SK-N-SH (cell line): ENCODE data around the gene NAA40. TPM values are rescaled to one million over a fixed set of nuclear protein-coding genes. Genes with fewer than 3 reads are reported as not detected.

Experiments used
- CTCF ChIA-PET: fragments of 300-600, 350-600 bp; formaldehyde crosslinking; extraction: SDS; loops from one replicate; lab custom pipeline; 2021; lab: Yijun Ruan, JAX
- POLR2A ChIA-PET: fragments of 350-600 bp; sonication (Branson Sonifier 250); formaldehyde crosslinking; extraction: SDS; loops from one replicate; lab custom pipeline; 2020; ENCODE audit warnings: antibody characterized with exemption, inconsistent platforms; lab: Yijun Ruan, JAX
- DNase-seq: peaks from one replicate; pipeline ENCODE4 v3.0.0; 2012
- H2AFZ ChIP-seq: fragments of 200-600 bp; sonication (generic); 2 replicates; pipeline ENCODE4 v1.8.1; 2016; ENCODE audit warnings: antibody characterized with exemption, mild to moderate bottlenecking, low read depth
- H3F3A ChIP-seq: fragments of 200-600 bp; sonication (generic); replicated peaks from 2 replicates; pipeline ENCODE3; 2016; ENCODE audit warnings: antibody characterized with exemption, mild to moderate bottlenecking; ENCODE audit not compliant: insufficient read depth
- H3K27ac ChIP-seq, 2 experiments: fragments of 200-500 bp in 1 of 2; fragments of 200-600 bp in 1 of 2; sonication (Bioruptor generic) in 1 of 2; sonication (generic), shearing (Covaris generic) in 1 of 2; 2 replicates each; pipeline versions ENCODE4 v1.5.1 to v1.6.1; 2014 to 2016; ENCODE audit warnings: low read depth in 2 of 2, inconsistent platforms in 1 of 2, low read length in 1 of 2, mild to moderate bottlenecking in 1 of 2, mixed read lengths in 1 of 2
- H3K27me3 ChIP-seq: fragments of 200-600 bp; sonication (generic), shearing (Covaris generic); 2 replicates; pipeline ENCODE4 v1.6.1; 2016; ENCODE audit warnings: mixed run types; ENCODE audit not compliant: insufficient read depth
- H3K36me3 ChIP-seq, 2 experiments: fragments of 200-500 bp in 1 of 2; fragments of 200-600 bp in 1 of 2; sonication (Bioruptor generic) in 1 of 2; sonication (generic) in 1 of 2; replicated peaks in 1 of 2; 2 replicates each; pipeline versions ENCODE3 to v1.5.1; 2014 to 2016; ENCODE audit warnings: low read length in 1 of 2, mild to moderate bottlenecking in 1 of 2; ENCODE audit not compliant: insufficient read depth in 2 of 2, control insufficient read depth in 1 of 2
- H3K4me1 ChIP-seq, 2 experiments: fragments of 200-500 bp in 1 of 2; fragments of 200-600 bp in 1 of 2; sonication (Bioruptor generic) in 1 of 2; sonication (generic), shearing (Covaris generic) in 1 of 2; 2 replicates each; pipeline versions ENCODE4 v1.5.1 to v1.6.1; 2014 to 2016; ENCODE audit warnings: low read depth in 1 of 2, low read length in 1 of 2, mixed run types in 1 of 2; ENCODE audit not compliant: insufficient read depth in 2 of 2, control insufficient read depth in 1 of 2
- H3K4me2 ChIP-seq: fragments of 200-600 bp; sonication (generic), shearing (Covaris generic); 2 replicates; pipeline ENCODE4 v1.6.1; 2017; ENCODE audit warnings: mixed run types
- H3K4me3 ChIP-seq, 2 experiments: fragments of 200-500 bp in 1 of 2; fragments of 200-600 bp in 1 of 2; sonication (Bioruptor generic) in 1 of 2; sonication (generic), shearing (Covaris generic) in 1 of 2; 2 replicates each; pipeline versions ENCODE4 v1.5.1 to v1.8.1; 2014 to 2016; ENCODE audit warnings: low read depth in 2 of 2, inconsistent platforms in 1 of 2, low read length in 1 of 2, mild to moderate bottlenecking in 1 of 2, mixed read lengths in 1 of 2, moderate library complexity in 1 of 2
- H3K79me2 ChIP-seq: fragments of 200-600 bp; sonication (generic); 2 replicates; pipeline ENCODE4 v1.8.1; 2017; ENCODE audit warnings: mild to moderate bottlenecking; ENCODE audit not compliant: insufficient read depth
- H3K9ac ChIP-seq: fragments of 200-600 bp; sonication (generic); 2 replicates; pipeline ENCODE4 v1.6.1; 2017; ENCODE audit warnings: mixed run types
- H3K9me2 ChIP-seq: fragments of 200-600 bp; sonication (generic); 2 replicates; pipeline ENCODE4 v1.6.1; 2017; ENCODE audit warnings: mixed run types
- H3K9me3 ChIP-seq: fragments of 200-600 bp; sonication (generic); 2 replicates; pipeline ENCODE4 v1.6.1; 2017; ENCODE audit warnings: mixed run types, mild to moderate bottlenecking, moderate library complexity
- H4K20me1 ChIP-seq: fragments of 200-600 bp; sonication (generic); 2 replicates; pipeline ENCODE4 v1.6.1; 2017; ENCODE audit warnings: mild to moderate bottlenecking, mixed run types; ENCODE audit not compliant: insufficient read depth
- CHD2 ChIP-seq: fragments of 150-350 bp; IDR thresholded peaks from 2 replicates; pipeline ENCODE4 v1.6.1; 2018; ENCODE audit warnings: low read length; ENCODE audit not compliant: partially characterized antibody
- EP300 ChIP-seq, 2 experiments: IDR thresholded peaks; 2 replicates each; pipeline versions ENCODE4 v1.4.0 to v1.6.1; 2012; ENCODE audit warnings: borderline replicate concordance in 1 of 2, low read depth in 1 of 2, low read length in 1 of 2
- EZH2phosphoT487 ChIP-seq: fragments of 200-600 bp; sonication (generic); IDR thresholded peaks from 2 replicates; pipeline ENCODE4 v1.6.1; 2017; ENCODE audit warnings: low read depth, mixed run types, mild to moderate bottlenecking, antibody characterized with exemption, moderate library complexity, borderline replicate concordance
- GABPA ChIP-seq: IDR thresholded peaks from 2 replicates; pipeline ENCODE4 v1.4.0; 2012; ENCODE audit warnings: low read depth, mild to moderate bottlenecking
- MEF2A ChIP-seq: IDR thresholded peaks from 2 replicates; pipeline ENCODE4 v1.4.0; 2012; ENCODE audit warnings: low read depth, borderline replicate concordance
- MXI1 ChIP-seq: IDR thresholded peaks from 2 replicates; pipeline ENCODE4 v1.6.1; 2012; ENCODE audit warnings: mild to moderate bottlenecking, low read depth, low read length, improper control_type of control experiment
- POLR2AphosphoS5 ChIP-seq: IDR thresholded peaks from 2 replicates; pipeline ENCODE4 v1.6.1; 2012; ENCODE audit warnings: low read depth, low read length
- RXRA ChIP-seq: IDR thresholded peaks from 2 replicates; pipeline ENCODE4 v1.4.0; 2012; ENCODE audit warnings: low read depth, mild to moderate bottlenecking, borderline replicate concordance
- WGBS: methylation state at CpG from one replicate; pipeline ENCODE4 v1.1.6; 2017; ENCODE audit warnings: low lambda C conversion rate; 5-methylcytosine and 5-hydroxymethylcytosine counted together
- polyA plus RNA-seq, 3 experiments: library from polyadenylated mRNA; depleted of rRNA; stranded (reverse); fragments of >200 nt; gene quantifications; 2 replicates each; pipeline ENCODE4 v1.2.3, GENCODE V29; 2012
- TF ChIP-seq, protein P1 (sequence below): fragments of 150-350 bp; IDR thresholded peaks from 2 replicates; pipeline ENCODE4 v1.6.1; 2016; ENCODE audit warnings: mild to moderate bottlenecking, low read depth, low read length
- TF ChIP-seq, protein P2 (sequence below): IDR thresholded peaks from 2 replicates; pipeline ENCODE4 v1.6.1; 2012; ENCODE audit warnings: mild to moderate bottlenecking, low read depth, low read length, moderate library complexity

The NAA40 gene
- polyA plus RNA-seq, 1 of the 3 experiments (the other 2 are of a cell fraction): 33.0 TPM

DNA sequence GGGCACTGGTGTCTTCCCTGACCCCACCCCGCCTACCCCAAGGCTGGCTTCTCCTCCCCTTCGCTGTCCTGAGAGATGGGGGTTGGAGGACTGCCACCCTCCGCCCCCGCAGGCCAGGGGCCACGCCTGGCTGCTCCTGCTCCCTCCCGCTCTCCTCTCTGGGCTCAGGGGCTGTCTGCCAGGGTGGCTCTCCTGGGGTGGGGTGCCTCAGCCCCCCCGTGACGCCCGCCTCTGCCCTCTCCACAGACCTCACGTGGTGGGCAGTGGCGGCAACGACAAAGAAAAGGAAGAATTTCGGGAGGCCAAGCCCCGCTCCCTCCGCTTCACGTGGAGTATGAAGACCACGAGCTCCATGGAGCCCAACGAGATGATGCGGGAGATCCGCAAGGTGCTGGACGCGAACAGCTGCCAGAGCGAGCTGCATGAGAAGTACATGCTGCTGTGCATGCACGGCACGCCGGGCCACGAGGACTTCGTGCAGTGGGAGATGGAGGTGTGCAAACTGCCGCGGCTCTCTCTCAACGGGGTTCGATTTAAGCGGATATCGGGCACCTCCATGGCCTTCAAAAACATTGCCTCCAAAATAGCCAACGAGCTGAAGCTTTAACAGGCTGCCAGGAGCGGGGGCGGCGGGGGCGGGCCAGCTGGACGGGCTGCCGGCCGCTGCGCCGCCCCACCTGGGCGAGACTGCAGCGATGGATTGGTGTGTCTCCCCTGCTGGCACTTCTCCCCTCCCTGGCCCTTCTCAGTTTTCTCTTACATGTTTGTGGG, 30.0 kb upstream of the NAA40 start (continued):
- no peak for TF ChIP-seq GABPA
- TF ChIP-seq, protein P1, sequence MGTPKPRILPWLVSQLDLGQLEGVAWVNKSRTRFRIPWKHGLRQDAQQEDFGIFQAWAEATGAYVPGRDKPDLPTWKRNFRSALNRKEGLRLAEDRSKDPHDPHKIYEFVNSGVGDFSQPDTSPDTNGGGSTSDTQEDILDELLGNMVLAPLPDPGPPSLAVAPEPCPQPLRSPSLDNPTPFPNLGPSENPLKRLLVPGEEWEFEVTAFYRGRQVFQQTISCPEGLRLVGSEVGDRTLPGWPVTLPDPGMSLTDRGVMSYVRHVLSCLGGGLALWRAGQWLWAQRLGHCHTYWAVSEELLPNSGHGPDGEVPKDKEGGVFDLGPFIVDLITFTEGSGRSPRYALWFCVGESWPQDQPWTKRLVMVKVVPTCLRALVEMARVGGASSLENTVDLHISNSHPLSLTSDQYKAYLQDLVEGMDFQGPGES: no peak

DNA sequence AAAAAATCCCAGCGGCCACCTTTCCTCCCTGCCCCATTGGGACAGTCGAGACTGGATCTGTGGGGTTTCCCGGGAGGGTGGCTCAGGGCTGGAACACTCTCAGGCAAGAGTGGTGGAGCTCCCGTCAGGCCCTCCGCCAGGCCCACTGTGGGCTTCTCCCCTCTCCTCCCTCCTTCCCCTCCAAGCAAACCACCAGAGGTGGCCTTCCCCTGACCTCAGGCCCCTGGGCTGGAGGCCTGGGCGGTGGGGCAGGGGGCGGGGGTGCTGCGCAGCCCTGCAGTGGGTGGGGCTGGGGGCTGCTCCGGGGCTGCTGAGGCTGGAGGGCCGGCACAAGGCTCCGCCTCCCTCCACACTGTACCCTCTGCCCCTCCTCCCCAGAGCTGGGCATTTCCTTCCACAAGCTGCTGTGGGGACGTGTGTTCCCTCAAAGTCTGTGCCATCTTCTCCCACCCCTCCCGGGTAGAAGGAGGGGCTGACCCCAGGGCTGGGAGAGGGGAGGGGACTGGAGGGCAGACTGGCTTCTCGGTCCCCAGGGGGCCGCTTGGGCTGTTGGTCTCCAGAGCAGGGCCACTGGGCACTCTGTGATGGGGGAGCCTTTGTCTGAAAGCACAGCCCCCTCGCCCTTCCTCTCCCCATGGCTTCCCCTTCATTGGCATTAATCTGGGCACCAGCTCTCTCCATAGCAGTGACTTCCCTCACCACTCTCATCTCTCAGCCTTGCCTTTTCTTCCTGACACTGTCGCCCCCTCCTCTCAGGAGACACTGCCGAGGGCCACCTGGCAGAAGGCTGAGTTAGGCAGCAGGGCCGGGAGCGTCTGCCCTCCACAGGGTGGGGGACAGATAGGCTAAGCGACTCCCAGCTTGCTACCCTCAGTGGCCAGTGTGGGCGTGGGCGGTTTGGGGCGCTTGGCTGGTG, 29.0 kb upstream of the NAA40 start:
- POLR2A ChIA-PET: interaction anchor here (0.6 to 1.6 kb wide), 8 partner anchors 8 to 1068 kb away, joined by 3 to 14 read pairs (median 4); partner anchors contain the start of genes RCOR2 and ZFTA
- H3K4me1 ChIP-seq: peaks cover 0 to 30% of the 10 kb centered on the region in 2 experiments; a peak in 1 of 4 replicates
- H3K9me3 ChIP-seq: no peaks in the 10 kb centered on the region
- TF ChIP-seq CHD2: peak; percentile 27
- TF ChIP-seq POLR2AphosphoS5: no peak
- TF ChIP-seq, protein P2, sequence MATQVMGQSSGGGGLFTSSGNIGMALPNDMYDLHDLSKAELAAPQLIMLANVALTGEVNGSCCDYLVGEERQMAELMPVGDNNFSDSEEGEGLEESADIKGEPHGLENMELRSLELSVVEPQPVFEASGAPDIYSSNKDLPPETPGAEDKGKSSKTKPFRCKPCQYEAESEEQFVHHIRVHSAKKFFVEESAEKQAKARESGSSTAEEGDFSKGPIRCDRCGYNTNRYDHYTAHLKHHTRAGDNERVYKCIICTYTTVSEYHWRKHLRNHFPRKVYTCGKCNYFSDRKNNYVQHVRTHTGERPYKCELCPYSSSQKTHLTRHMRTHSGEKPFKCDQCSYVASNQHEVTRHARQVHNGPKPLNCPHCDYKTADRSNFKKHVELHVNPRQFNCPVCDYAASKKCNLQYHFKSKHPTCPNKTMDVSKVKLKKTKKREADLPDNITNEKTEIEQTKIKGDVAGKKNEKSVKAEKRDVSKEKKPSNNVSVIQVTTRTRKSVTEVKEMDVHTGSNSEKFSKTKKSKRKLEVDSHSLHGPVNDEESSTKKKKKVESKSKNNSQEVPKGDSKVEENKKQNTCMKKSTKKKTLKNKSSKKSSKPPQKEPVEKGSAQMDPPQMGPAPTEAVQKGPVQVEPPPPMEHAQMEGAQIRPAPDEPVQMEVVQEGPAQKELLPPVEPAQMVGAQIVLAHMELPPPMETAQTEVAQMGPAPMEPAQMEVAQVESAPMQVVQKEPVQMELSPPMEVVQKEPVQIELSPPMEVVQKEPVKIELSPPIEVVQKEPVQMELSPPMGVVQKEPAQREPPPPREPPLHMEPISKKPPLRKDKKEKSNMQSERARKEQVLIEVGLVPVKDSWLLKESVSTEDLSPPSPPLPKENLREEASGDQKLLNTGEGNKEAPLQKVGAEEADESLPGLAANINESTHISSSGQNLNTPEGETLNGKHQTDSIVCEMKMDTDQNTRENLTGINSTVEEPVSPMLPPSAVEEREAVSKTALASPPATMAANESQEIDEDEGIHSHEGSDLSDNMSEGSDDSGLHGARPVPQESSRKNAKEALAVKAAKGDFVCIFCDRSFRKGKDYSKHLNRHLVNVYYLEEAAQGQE: no peak
- TF ChIP-seq MEF2A: no peak
- TF ChIP-seq MXI1: 0 out of 2 replicates have a peak, but pooled peaks have one; percentile 12
- no peak for TF ChIP-seq RXRA
- TF ChIP-seq EP300 (IDR thresholded peaks at IDR 0.05; ENCODE audit: borderline replicate concordance in 1 of 2, low read depth in 1 of 2, low read length in 1 of 2): no peak
- TF ChIP-seq EZH2phosphoT487: no peak
- H3K4me2 ChIP-seq: no peak overlapping the region
- no peaks in the 10 kb centered on the region for H3K27me3 ChIP-seq
- peak; percentile 94 for DNase-seq
- no peaks in the 10 kb centered on the region for H3K9me2 ChIP-seq
- no peaks in the 10 kb centered on the region for H3K79me2 ChIP-seq
- no peak overlapping the region for H3K9ac ChIP-seq
- WGBS: 67% methylated on average over 14 of the region's 24 CpGs
- no peaks in the 10 kb centered on the region for H3F3A ChIP-seq
- CTCF ChIA-PET: interaction anchor here (0.9 to 3.0 kb wide), 10 partner anchors 8 to 243 kb away, joined by 3 to 22 read pairs (median 5); partner anchors contain the start of genes RCOR2 and ZFTA
- H3K4me3 ChIP-seq: no peak overlapping the region; a peak in 1 of 4 replicates
- no peaks in the 10 kb centered on the region for H4K20me1 ChIP-seq
- peak overlapping the region in 1 of 2 experiments; percentile 84; a peak in 2 of 4 replicates for H3K27ac ChIP-seq
- H2AFZ ChIP-seq: no peak overlapping the region
- peaks cover 0 to 37% of the 10 kb centered on the region in 2 experiments for H3K36me3 ChIP-seq
